GM12878 (cell line): ENCODE measurements around the gene GAS2. TPM values are rescaled to one million over a fixed set of nuclear protein-coding genes. Genes with fewer than 3 reads are reported as not detected.

Source experiments
- ATAC-seq: fragments of 200-7000 bp; cut with Tn5 transposase; 3 replicates; pipeline ENCODE4 v1.9.1; 2020; ENCODE audit warnings: mild to moderate bottlenecking, moderate library complexity
- BruUV-seq: library from RNA; stranded (reverse); fragments of 400-500 nt; replicated peaks from 2 replicates; lab custom pipeline; 2021; lab: Mats Ljungman, UMichigan
- CTCF ChIA-PET: fragments of 300-600 bp; sonication (Branson Sonifier 250); formaldehyde crosslinking; extraction: SDS; loops from one replicate; lab custom pipeline; 2021; ENCODE audit warnings: inconsistent platforms; lab: Yijun Ruan, JAX
- POLR2A ChIA-PET: fragments of 350-600 bp; formaldehyde crosslinking; extraction: SDS; loops from one replicate; lab custom pipeline; 2021; ENCODE audit warnings: inconsistent platforms; lab: Charles Lee
- RAD21 ChIA-PET: fragments of 300-600 bp; sonication (Branson Sonifier 250); formaldehyde crosslinking; loops from one replicate; lab custom pipeline; 2023; ENCODE audit warnings: antibody characterized with exemption; ENCODE audit not compliant: unreplicated experiment; lab: Charles Lee
- SMC1A ChIA-PET: fragments of 300-600 bp; sonication (Branson Sonifier 250); formaldehyde crosslinking; loops from one replicate; lab custom pipeline; 2023; ENCODE audit not compliant: unreplicated experiment, uncharacterized antibody; lab: Charles Lee
- DNase-seq: peaks from one replicate; pipeline ENCODE4 v3.0.0-alpha.2; 2011; ENCODE audit warnings: low read depth, low spot score
- FAIRE-seq: peaks from 3 replicates; lab custom pipeline; 2011; peaks lifted over from hg19 to GRCh38; lab: Jason Lieb, UNC
- H2AFZ ChIP-seq: 2 replicates; pipeline ENCODE4 v1.6.0; 2011; ENCODE audit warnings: low read depth, low read length, control low read depth; ENCODE audit not compliant: control insufficient read depth
- H3K27ac ChIP-seq: 2 replicates; pipeline ENCODE4 v1.5.1; 2011; ENCODE audit warnings: control low read depth; ENCODE audit not compliant: control insufficient read depth, insufficient read depth
- H3K27me3 ChIP-seq, 2 experiments: replicated peaks in 1 of 2; 2 replicates each; pipeline versions ENCODE4 v1.6.0 to v1.6.1; 2011; ENCODE audit warnings: low read length in 1 of 2; ENCODE audit not compliant: control insufficient read depth in 2 of 2, insufficient read depth in 2 of 2
- H3K36me3 ChIP-seq, 2 experiments: 2 replicates each; pipeline ENCODE4 v1.5.1; 2011; ENCODE audit warnings: low read length in 1 of 2; ENCODE audit not compliant: control insufficient read depth in 2 of 2, insufficient read depth in 2 of 2
- H3K4me1 ChIP-seq: 2 replicates; pipeline ENCODE4 v1.6.1; 2011; ENCODE audit warnings: mild to moderate bottlenecking, low read length, moderate library complexity, mixed read lengths; ENCODE audit not compliant: control insufficient read depth, insufficient read depth
- H3K4me2 ChIP-seq: 2 replicates; pipeline ENCODE4 v1.6.0; 2011; ENCODE audit warnings: control low read depth; ENCODE audit not compliant: control insufficient read depth, insufficient read depth
- H3K4me3 ChIP-seq: fragments of 200-600 bp; sonication (generic); 2 replicates; pipeline ENCODE4 v1.5.1; 2016
- H3K79me2 ChIP-seq: 2 replicates; pipeline ENCODE4 v1.6.0; 2011; ENCODE audit warnings: low read length; ENCODE audit not compliant: control insufficient read depth, insufficient read depth
- H3K9ac ChIP-seq: 2 replicates; pipeline ENCODE4 v1.8.0; 2011; ENCODE audit warnings: low read length, control low read depth, mixed read lengths; ENCODE audit not compliant: control insufficient read depth, insufficient read depth
- H3K9me3 ChIP-seq: replicated peaks from 3 replicates; pipeline ENCODE4 v1.5.1; 2011; ENCODE audit warnings: mild to moderate bottlenecking, low read length; ENCODE audit not compliant: control insufficient read depth, insufficient read depth
- H4K20me1 ChIP-seq: 2 replicates; pipeline ENCODE4 v1.6.0; 2011; ENCODE audit not compliant: control insufficient read depth, insufficient read depth
- EED ChIP-seq: sonication (generic); IDR thresholded peaks from 2 replicates; pipeline ENCODE4 v1.6.1; 2016; ENCODE audit warnings: antibody characterized with exemption, low read depth
- JUND ChIP-seq: IDR thresholded peaks from 2 replicates; pipeline ENCODE4 v1.6.1; 2012; ENCODE audit warnings: low read depth, mild to moderate bottlenecking, low read length, improper control_type of control experiment, moderate library complexity
- POU2F2 ChIP-seq: IDR thresholded peaks from 3 replicates; pipeline ENCODE4 v1.6.1; 2011; ENCODE audit warnings: low read depth, mild to moderate bottlenecking, low read length, borderline replicate concordance
- ZNF384 ChIP-seq: IDR thresholded peaks from 2 replicates; pipeline ENCODE4 v1.6.1; 2012; ENCODE audit warnings: low read depth, mild to moderate bottlenecking, low read length, improper control_type of control experiment, borderline replicate concordance
- WGBS: methylation state at CpG from one replicate; pipeline ENCODE4 v1.1.6; 2016; ENCODE audit warnings: low lambda C conversion rate; ENCODE audit not compliant: insufficient replicate concordance, insufficient coverage; ENCODE audit errors: missing lambda C conversion rate; 5-methylcytosine and 5-hydroxymethylcytosine counted together
- in situ Hi-C: fragments of 300-500 bp; cut with MboI; formaldehyde crosslinking; loops from 9 replicates; pipeline ENCODE4 v1.14.3; 2018; ENCODE audit warnings: mixed read lengths
- intact Hi-C: fragments of 100-400 bp; cut with micrococcal nuclease; formaldehyde crosslinking; loops from one replicate; pipeline ENCODE4 v1.14.2; 2022; ENCODE audit not compliant: unreplicated experiment
- polyA plus RNA-seq, 11 experiments: library from polyadenylated mRNA; depleted of rRNA in 4 of 11; unstranded in 6 of 11; stranded (reverse) in 5 of 11; fragments of >200 nt; fragmentation: Nextera tagmentation in 4 of 11; fragmentation: Illumina TruSeq in 1 of 11; extraction: Ambion mirVana in 4 of 11; extraction: Trizol in 1 of 11; gene quantifications; 1 replicate in 1 of 11; 2 replicates in 10 of 11; pipeline versions ENCODE4 v1.2.1 to v1.2.3, GENCODE V29; 2011 to 2016; ENCODE audit warnings: inconsistent platforms in 2 of 11, missing spikeins in 2 of 11, low read depth in 1 of 11
- total RNA-seq, 4 experiments: library from RNA; depleted of rRNA in 3 of 4; stranded (reverse); fragments of >200 nt in 3 of 4; fragmentation: Illumina TruSeq in 1 of 4; extraction: Trizol in 1 of 4; gene quantifications; 2 replicates each; pipeline versions ENCODE4 v1.2.1 to v1.2.3, GENCODE V29; 2013 to 2021
- TF ChIP-seq, protein P1 (sequence below): fragments of 450-650 bp; formaldehyde crosslinking; IDR thresholded peaks from 2 replicates; pipeline ENCODE4 v1.5.0; 2022; ENCODE audit warnings: mild to moderate bottlenecking, missing genetic modification characterization
- TF ChIP-seq, protein P2 (sequence below): fragments of 450-650 bp; IDR thresholded peaks from 2 replicates; pipeline ENCODE4 v1.6.1; 2017; ENCODE audit warnings: mild to moderate bottlenecking
- TF ChIP-seq, protein P3 (sequence below): IDR thresholded peaks from 2 replicates; pipeline ENCODE4 v1.6.1; 2012; ENCODE audit warnings: low read depth, low read length, improper control_type of control experiment

GAS2 gene
- total and polyA plus RNA-seq, 10 of the 15 experiments (the other 5 are each of a cell fraction or from before 2014, with no cell fraction given): 16.4 to 81.4 (median 26.2) TPM

DNA sequence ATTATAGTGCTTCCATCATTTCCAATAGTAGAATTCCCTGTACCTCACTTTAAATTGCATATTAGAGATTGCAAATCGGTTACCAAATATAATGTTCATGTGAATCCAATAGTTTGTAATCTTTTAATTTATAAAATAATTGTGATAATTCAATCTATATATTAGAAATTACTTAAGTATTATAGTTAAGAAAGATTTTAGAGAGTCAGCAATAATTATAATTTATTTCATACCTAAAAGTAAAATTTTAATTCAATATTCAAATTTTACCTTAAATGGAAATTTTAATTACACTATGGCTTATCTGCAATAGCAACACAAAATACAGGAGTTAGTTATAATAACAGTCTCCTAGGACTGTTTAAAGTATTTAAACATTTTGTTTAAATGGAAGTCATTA is 180.3 kb downstream of the GAS2 start:
- no peaks in the 10 kb centered on the region for H3K27me3 ChIP-seq
- no peaks in the 10 kb centered on the region for H3K4me1 ChIP-seq
- DNase-seq (no peak), FAIRE-seq (no peak), ATAC-seq (no peak)
- no peaks in the 10 kb centered on the region for H3K9me3 ChIP-seq
- in situ Hi-C loops (no loop called here), intact Hi-C loops (no loop called here)
- BruUV-seq: no TSS peak
- ChIA-PET RAD21 (no interaction called here), POLR2A (no interaction called here), SMC1A (no interaction called here), CTCF (no interaction called here)
- H3K36me3 ChIP-seq: no peaks in the 10 kb centered on the region
- H3K9ac ChIP-seq: no peak overlapping the region
- no peak for TF ChIP-seq EED
- TF ChIP-seq ZNF384: no peak
- TF ChIP-seq, protein P1, sequence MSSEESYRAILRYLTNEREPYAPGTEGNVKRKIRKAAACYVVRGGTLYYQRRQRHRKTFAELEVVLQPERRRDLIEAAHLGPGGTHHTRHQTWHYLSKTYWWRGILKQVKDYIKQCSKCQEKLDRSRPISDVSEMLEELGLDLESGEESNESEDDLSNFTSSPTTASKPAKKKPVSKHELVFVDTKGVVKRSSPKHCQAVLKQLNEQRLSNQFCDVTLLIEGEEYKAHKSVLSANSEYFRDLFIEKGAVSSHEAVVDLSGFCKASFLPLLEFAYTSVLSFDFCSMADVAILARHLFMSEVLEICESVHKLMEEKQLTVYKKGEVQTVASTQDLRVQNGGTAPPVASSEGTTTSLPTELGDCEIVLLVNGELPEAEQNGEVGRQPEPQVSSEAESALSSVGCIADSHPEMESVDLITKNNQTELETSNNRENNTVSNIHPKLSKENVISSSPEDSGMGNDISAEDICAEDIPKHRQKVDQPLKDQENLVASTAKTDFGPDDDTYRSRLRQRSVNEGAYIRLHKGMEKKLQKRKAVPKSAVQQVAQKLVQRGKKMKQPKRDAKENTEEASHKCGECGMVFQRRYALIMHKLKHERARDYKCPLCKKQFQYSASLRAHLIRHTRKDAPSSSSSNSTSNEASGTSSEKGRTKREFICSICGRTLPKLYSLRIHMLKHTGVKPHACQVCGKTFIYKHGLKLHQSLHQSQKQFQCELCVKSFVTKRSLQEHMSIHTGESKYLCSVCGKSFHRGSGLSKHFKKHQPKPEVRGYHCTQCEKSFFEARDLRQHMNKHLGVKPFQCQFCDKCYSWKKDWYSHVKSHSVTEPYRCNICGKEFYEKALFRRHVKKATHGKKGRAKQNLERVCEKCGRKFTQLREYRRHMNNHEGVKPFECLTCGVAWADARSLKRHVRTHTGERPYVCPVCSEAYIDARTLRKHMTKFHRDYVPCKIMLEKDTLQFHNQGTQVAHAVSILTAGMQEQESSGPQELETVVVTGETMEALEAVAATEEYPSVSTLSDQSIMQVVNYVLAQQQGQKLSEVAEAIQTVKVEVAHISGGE (CRISPR knock-in tag): no peak
- TF ChIP-seq, protein P2, sequence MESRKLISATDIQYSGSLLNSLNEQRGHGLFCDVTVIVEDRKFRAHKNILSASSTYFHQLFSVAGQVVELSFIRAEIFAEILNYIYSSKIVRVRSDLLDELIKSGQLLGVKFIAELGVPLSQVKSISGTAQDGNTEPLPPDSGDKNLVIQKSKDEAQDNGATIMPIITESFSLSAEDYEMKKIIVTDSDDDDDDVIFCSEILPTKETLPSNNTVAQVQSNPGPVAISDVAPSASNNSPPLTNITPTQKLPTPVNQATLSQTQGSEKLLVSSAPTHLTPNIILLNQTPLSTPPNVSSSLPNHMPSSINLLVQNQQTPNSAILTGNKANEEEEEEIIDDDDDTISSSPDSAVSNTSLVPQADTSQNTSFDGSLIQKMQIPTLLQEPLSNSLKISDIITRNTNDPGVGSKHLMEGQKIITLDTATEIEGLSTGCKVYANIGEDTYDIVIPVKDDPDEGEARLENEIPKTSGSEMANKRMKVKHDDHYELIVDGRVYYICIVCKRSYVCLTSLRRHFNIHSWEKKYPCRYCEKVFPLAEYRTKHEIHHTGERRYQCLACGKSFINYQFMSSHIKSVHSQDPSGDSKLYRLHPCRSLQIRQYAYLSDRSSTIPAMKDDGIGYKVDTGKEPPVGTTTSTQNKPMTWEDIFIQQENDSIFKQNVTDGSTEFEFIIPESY: no peak
- no peak for TF ChIP-seq JUND
- no peak for TF ChIP-seq POU2F2
- TF ChIP-seq, protein P3, sequence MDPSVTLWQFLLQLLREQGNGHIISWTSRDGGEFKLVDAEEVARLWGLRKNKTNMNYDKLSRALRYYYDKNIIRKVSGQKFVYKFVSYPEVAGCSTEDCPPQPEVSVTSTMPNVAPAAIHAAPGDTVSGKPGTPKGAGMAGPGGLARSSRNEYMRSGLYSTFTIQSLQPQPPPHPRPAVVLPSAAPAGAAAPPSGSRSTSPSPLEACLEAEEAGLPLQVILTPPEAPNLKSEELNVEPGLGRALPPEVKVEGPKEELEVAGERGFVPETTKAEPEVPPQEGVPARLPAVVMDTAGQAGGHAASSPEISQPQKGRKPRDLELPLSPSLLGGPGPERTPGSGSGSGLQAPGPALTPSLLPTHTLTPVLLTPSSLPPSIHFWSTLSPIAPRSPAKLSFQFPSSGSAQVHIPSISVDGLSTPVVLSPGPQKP: no peak
- H3K4me2 ChIP-seq: no peak overlapping the region
- no peak overlapping the region for H3K27ac ChIP-seq
- WGBS: 0% methylated on average over 1 of the region's 1 CpG
- H3K79me2 ChIP-seq: no peaks in the 10 kb centered on the region
- H2AFZ ChIP-seq: no peak overlapping the region
- no peaks in the 10 kb centered on the region for H4K20me1 ChIP-seq
- H3K4me3 ChIP-seq: no peak overlapping the region
